GM18502 (cell line): ENCODE results near the gene DERA.
A peak's percentile ranks its signal among the peaks of the same experiment; 100 is the strongest.
"Not testable (repeated sequence)": the region's sequence is repeated elsewhere in the genome, so short reads cannot be mapped to it uniquely, and the experiment has no call there.

Source experiments
- ATAC-seq: cut with Tn5 transposase; IDR thresholded peaks from one replicate; pipeline ENCODE4 v1.9.1; 2021; ENCODE audit warnings: mild to moderate bottlenecking; ENCODE audit not compliant: unreplicated experiment, poor library complexity

Gene DERA

GRCh38 chr12:15956413-15957185, 45.5 kb downstream of the DERA start:
- no peak for ATAC-seq

- no peak for ATAC-seq
Observed at GRCh38 chr12:15962760-15963159, 51.6 kb downstream of the DERA start.

GRCh38 chr12:15963271-15963670, 52.1 kb downstream of the DERA start:
- ATAC-seq: no peak

GRCh38 chr12:15966426-15966825, 55.3 kb downstream of the DERA start:
- no peak for ATAC-seq

- not testable (repeated sequence) for ATAC-seq
Observed at GRCh38 chr12:15967053-15967452, 55.9 kb downstream of the DERA start.

DNA sequence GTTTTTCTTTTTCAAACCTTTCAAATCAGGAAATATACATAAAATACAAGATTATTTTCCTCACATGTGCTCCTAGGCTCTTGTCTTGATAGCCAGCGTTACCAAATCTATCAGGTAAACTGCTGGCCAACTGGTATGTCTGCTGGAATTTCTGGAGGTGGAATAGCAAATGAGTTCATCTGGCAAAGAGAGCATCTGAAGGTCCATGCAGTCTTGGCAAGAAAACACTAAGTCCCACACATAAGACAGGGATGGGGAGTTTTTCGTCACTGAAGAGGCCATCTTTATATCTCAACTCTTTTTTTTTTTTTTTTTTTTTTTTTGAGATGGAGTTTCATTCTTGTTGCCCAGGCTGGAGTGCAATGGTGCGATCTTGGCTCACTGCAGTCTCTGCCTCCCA, 60.1 kb downstream of the DERA start:
- no peak for ATAC-seq

- ATAC-seq: no peak
Observed at GRCh38 chr12:15972894-15973293, 61.8 kb downstream of the DERA start.

DNA sequence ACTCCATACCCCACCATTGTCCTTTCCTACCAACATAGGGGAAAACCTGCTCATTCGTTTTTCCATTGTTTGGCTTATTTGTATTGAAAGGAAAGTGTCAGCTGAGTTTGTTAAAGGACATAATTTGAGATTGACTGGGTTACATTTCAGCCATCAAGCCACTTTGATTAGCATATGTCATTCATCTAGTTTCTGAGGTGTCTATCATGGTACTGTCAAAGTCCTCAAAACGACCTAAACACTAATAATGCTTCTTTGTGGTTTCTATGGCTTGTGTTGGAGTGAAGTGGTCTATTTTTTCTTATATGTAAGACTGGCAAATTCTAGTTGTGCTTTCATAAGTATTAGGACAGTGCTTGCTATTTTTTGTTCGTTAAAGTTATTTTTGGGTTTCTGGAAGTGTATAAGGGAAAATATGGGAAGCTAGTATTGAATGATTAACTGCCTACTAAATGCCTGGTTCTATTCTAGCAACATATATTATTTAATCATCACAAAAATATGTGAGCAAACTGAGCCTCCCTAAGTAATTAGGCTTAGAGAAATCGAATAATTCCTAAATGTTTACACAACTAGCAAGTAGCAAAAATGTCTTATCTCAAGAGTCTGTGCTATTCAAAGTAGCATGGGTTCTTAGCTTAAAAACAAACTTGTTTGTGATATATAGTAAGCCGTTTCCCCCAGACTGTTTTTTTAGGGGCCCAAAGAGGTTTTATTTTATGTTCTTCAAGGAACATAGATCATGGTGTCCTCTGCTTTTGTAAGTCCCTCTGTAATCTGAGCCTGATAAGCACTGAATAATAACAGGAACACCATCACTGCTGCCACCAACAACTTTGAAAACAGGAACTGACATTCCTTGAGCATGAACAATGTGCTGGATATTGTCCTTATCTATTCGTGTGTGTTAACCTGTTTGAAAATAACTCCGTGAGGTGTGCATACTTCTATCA, 67.1 kb downstream of the DERA start:
- ATAC-seq: peak; percentile 54

DNA sequence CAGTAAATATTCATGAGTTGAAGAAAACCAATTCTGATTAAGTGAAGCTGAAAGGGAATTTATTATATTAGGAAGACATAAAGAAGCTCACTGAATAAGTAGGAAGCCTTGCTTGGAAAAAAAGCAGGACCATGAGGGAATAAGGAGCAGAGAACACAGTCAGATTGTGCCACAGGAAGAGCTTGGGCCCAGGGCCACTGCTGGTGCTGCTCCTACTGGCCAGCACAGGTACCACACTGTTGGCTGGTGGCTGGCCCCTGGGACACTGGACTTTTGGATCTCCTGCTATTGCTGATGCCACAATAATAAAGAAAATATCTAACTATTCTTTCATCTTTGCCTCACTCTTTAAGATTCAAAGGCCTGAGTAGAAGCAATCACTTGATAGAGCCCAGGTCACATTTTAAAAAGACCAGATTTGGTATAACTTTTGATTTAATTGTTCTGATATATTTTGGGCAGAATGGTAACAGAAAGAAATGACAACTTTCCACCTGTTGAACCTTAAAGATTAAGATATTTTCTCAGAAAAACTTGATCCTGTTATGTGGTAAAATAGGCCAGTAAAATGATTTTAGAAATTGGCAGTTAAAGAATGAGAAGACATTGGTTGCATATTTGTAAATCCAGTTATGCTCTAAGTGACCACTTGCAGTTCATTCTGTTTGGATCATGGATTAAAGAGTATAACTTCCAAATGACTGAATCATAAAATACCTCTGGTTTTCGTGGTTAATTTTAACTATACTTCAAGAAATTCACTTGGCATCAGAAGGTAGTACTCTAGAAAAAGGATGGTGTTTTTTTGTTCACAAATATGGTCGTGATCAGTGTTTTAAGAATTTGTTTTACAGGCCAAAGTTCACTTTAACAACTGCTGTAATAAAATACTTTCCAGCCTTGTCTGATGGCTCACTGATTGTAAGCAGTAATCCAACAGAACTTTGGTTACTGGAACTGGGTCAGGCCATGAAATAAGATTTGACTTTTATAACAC, 68.3 kb downstream of the DERA start:
- no peak for ATAC-seq

- ATAC-seq: no peak
Observed at GRCh38 chr12:15982071-15982470, 70.9 kb downstream of the DERA start.

- ATAC-seq: no peak
Observed at GRCh38 chr12:15982471-15982870, 71.3 kb downstream of the DERA start.

- no peak for ATAC-seq
Observed at GRCh38 chr12:15982921-15983320, 71.8 kb downstream of the DERA start.

DNA sequence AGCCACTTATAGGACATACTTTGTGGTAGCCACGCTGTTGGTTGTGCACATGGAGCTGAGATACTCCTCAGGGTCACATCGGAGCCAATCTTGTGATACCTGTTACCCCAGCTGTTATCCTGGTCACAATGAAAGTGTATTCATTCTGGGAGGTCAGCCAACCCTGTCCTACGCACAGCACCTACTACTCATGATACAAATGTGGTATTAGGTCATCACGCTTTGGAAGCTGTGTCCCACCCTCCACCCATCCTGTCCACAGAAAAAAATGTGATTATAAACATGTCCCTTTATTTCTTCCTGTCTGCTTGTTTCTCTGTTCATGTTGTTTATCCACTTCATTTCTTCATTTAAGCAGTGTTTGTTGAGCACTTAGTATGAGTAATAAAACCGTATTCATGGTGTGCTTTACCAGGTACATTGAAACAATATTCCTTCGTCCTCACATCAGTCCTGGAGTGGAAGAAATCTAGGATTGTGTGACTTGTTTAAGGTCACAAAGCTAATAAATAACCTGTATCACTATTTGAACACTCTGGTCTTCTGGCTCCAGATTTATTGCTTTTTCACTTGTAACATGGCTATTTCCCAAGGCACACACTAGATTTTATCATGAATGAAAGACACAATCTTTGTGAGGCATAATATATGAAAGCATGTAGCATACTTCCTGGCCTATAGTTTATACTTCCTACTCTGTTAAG, 73.1 kb downstream of the DERA start:
- ATAC-seq: no peak

- ATAC-seq: no peak
Observed at GRCh38 chr12:15984963-15985362, 73.8 kb downstream of the DERA start.

- ATAC-seq: no peak
Observed at GRCh38 chr12:15987696-15988095, 76.6 kb downstream of the DERA start.

DNA sequence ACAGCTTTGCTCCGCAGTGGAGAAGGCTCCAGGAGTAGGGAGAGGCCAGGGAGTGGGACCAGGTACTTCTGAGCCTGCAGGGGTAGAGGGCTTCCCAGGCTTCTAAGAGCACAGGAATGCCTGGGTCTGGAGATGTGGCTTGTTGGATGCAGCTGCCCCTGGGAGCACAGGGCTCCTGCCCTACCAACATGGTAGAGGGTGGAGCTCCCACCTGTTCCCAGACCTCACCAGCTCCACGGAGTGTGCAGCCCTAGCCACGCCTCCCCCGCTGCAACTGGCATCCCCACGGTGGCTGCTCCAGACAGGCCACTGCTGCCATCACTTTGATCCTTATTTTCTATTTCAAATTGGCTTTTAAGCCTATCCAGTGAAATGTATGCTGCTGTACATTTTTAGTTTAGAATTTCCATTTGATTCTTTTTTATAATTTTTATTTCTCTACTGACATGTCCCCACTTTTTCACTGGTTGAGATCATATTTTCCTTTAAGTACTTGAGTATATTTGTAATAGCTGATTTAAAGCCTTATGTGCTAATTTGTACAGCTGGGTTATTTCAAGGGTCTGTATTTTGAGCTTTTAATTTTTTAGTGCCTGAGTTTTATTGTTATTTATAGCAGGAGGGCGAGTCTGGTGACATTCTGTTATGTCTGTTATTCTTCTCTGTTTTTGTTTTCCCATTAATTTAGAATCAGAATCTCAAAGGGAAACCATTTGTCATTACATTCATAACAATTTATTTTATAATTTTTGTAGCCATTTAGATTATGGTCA, 78.0 kb downstream of the DERA start:
- no peak for ATAC-seq

DNA sequence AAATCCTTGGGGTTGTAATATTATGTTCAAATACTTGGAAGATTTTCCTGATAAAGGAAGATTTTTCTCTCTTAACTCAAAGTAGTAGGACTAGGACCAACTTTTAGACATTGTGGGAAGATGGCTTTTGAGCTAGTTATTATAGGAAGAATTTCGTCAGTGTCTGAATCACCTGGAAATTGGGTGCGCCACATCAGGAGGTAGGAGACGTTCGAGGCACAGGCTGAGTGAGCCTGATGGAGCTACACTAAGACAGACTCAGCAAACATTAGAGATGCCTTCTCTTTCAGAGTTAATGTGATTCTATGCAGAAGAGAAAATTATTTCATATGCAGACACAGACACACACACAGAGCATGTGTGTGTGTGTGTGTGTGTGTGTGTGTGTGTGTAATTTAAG, 84.7 kb downstream of the DERA start:
- no peak for ATAC-seq

DNA sequence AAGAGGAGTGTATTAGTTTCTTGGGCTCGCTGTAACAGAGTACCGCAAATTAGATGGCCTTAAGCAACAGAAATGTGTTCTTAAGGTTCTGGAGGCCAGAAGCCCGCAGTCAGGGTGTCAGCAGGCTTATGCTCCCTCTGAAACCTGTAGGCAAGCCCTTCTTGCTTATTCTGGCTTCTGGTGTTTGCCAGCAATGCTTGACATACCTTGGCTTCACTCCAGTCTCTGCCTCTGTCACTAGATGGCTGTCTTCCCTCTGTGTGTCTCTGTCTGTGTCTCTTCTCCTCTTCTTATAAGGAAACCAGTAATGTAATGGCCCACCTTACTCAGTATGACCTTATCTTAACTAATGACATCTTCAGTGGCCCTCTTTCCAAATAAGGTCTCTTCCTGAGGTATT, 85.1 kb downstream of the DERA start:
- ATAC-seq: no peak

- ATAC-seq: no peak
Observed at GRCh38 chr12:15996948-15997347, 85.8 kb downstream of the DERA start.
